OCI-M2 (cell line): ENCODE results near the gene PRG3.

Experiments used
- DNase-seq: peaks from one replicate; lab custom pipeline; 2025; ENCODE audit not compliant: unreplicated experiment; lab: John Stamatoyannopoulos, UW

PRG3 gene

DNA sequence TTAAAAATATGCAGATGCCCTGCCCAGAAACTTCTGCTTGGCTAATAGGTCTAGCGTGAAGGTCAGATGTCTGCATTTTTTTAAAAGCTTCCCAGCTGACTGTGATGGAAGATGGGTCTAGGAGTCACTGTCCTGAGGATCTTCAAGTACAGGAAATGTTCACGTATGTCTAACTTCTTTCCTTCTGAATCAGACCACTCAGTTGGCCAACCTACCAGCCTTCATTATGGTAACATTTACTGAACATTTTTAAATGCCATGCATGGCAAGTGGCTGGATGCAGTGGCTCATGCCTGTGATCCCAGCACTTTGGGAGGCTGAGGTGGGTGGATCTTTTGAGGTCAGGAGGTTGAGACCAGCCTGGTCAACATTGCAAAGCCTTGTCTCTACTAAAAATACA lies 10.6 kb upstream of the PRG3 start:
- DNase-seq: no peak

DNA sequence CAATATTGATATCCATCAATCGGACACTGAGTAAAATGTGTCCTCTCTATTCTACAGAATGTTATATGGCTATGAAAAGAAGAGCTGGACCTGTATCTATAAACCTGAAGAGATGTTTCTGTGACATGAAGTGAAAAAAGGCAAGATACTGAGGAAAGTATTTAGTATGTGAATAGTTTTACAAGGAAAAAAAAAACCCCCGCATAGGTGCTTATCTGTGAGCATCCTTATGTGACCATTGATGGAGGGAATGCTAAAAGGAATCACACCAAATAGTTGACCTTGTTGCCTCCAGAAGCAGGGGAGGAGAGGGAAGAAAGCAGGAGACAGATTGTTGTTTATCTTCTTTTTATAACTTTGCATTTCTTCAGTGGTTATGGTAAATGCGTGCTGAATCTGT lies 10.2 kb upstream of the PRG3 start:
- no peak for DNase-seq

DNA sequence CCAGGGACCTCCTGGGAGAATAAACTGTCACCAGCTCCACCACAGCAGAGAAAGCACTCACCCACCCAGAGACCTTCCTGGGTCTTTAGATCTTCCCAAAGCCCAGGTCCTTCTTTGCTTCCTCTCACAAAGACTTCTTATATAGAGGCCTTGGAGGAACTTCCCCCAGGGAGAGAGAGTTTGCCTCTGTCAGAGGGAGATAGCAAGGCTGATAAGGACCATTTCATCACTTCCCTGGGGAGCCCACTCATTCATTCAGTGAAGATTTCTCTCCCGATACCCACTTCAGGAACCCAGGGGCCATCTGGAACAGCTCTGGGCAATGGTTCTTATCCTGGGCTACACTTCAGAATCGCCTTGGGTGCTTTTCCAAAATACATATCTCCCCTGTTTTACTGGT lies 9.6 kb upstream of the PRG3 start, which contains the start of gene PRG2:
TSS of gene PRG2 (minus strand) at position 116 of the 400 bp plus-strand sequence. CDS start 706 bp downstream, outside the sequence.
- DNase-seq: no peak

DNA sequence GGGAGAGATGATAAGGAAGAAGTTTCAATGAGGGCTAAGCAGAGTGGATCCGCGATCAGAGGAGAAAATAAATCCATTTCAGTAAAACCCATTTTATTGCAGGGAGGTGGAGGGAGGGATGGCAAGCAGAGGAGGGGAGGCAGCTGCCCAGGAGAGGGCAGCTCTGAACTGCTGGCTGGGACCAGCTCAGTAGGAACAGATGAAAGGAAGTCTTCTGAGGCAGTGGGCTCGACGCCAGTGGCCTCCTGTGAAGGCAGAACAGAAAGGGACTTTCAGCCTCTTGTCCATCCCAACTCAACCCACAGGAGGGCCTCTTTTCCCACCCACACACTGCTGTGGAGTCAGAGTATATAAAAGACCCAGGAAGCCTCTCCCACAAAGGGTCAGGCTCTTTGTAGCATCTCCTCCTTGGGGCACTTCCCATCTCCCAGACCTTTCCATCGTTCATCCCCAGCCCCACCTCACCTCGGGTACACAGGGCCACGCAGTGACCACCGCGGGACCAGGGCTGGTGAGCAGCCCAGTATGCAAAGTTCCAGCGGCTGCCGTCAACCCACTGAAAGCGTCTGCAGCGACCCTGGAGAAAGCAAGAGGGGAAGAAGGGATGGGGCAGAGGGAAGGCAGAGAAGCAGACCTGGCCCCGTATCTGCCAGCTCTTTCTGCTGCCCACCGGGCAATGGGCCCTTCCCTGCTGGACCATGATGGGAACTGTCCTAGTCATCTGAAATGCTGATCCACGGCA lies 6.5 kb upstream of the PRG3 start:
- no peak for DNase-seq

DNA sequence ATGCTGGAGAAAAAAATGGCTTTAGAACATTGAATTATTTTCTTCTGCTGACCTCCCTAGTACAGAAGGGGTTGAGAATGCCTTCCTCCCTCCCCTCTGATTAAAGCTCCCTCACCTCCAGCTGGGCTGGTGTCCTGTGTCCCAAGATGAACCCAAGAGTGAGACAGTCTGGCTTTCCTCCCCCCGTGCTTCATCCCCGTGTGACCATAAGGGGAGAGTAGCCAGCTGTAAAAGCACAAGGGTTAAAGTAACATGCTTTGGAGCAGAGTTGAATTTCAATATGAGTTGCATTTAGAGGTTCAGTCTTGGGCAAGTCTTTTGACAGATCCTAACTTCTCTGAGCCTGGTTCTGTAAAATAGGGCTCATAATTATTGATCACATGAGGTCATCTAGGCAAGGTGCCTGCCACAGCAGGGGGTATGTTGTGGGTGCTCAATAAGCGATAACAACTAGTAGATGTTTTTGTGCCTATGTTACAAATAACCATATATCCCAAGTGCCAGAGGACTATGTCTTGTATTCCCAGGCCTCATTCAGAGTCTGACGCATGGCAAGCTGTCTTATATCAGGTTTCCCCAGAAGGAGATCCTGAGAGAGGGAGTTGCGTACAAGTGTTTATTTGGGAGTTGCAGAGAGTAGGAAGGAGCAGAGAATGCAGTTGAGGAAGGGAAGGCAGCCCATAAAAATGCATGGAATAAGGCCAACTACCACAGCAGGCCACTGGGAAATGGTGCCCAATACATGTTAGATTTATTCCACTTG lies 5.4 kb upstream of the PRG3 start:
- no peak for DNase-seq

DNA sequence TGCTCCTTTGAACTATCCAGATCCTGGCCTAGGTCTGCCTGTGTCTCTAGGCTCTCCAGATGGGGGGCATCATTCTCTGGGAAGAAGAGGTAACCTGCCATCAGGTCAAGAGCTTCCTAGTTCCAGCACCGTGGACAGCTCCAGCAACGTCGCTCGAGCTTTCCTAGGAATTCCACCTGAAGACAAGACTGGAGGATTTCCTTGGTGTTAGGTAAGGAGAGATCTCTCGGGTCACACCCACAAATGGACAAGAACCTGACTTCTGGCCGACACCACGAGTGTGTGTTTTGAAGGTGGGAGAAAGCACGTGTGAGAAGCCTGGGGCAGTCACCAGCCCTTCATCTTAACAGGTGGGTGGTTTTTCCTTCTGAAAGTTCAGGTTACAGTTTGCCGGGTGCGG lies 1.2 kb downstream of the PRG3 start:
- DNase-seq: no peak

DNA sequence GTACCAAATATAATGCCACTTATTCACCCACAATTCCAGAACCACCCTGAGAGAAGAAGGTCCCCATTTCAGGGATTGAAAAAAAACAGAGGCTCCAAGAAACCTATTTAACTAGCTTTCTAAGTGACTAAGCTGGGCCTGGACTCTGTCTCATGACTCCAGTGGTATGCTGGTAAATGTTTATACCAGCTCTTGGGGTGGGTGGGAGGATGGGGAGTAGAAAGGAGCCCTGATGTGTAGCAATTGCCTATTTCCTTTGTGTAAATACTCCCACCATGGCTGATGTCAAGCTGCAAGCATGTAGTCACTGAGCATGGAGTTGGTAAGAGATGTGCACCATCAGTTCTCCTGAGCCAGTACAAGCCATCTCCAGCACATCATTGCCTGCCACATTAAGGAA lies 2.8 kb downstream of the PRG3 start:
- DNase-seq: no peak

DNA sequence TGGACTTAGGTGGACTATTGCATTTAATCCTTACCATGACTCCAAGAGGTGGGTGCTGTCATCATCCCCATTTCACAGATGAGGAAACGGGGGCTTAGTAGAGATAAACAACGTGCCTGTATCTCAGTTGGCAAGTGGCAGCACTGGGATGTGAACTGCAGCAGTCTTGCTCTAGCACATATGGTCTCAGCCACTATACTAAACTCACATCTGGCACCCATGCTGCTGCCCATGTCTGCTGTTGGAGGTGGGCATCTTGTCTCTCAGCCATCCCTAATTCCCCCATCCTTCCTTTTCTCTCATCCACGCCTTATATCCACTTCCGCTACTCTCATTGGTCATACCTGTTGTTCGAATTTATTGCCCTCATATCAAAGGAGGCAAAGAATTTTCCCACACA lies 3.8 kb downstream of the PRG3 start:
- DNase-seq: no peak

DNA sequence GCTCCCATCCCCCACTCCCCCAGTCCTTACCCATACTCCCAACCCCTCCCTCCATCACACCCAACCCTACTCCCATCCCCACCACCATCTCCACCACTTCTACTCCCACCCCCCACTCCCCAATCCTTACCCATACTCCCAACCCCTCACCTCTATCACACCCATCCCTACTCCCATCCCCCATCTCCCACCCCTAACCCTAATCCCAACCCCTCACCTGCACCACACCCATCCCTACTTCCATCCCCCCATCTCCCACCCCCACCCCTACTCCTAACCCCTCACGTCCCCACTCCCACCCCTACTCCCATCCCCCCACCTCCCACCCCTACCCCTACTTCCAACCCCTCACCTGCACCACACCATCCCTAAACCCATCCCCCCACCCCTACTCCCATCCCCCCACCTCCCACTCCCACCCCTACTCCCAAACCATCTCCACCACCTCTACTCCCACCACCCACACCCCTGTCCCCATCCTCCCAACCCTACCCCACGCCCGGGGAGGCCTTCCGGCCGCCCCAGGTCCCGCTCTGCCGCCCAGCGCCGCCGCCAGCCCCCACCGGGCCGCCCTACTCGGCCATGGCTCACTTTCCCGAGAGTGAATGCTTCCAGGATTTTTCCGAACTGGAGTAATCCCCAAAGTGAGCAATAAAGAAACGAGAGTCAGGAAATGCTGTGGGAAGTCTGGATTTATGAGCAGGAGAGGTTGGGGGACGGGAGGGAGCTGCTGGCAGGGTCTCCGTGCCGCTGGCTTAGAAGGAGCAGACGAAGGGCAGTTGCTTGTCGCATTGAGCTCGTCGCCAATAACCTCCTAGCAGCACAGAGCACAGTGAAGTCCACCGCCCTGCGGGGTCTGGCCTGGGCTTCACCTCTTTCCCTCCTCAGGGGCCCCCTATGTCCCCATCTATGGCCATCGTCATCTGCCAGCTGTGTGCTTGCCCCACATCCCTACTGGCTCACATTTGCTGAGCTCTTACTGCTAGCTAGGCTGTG lies 4.6 kb downstream of the PRG3 start:
- no peak for DNase-seq

DNA sequence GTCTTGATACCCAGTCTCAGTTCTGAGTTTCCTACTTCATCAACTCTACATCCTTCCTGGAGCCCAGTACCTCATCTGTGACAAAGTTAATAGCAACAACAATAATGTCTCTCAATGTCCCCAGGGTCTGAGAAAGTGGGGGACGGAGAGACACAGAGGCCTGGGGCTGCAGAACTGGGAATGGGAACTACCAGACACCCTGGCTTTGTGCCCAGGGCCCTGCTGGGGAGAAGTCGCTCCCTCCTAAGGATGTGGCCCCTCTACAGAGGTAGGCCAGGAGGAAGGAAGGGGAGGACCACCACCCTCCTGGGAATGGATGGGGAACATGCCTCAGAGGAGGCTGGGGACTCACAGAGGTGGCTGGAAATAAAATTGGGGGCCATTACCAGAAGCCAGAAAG lies 5.5 kb downstream of the PRG3 start:
- no peak for DNase-seq

DNA sequence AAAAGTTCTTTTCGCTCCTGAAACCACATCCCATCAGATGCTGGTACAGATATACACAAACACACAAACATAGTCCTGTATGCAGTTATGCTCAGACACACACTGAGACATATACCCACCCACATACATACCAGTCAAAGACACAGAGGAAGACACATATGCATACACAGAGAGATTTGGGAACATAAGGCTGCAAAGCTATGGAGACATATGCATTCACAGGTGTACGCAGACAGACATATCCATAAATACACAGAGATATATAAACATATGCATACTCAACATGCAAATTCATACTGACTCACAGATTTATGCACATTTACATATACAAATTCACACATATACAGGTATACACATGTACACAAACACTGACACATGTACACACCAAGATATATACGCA lies 6.0 kb downstream of the PRG3 start:
- DNase-seq: no peak

DNA sequence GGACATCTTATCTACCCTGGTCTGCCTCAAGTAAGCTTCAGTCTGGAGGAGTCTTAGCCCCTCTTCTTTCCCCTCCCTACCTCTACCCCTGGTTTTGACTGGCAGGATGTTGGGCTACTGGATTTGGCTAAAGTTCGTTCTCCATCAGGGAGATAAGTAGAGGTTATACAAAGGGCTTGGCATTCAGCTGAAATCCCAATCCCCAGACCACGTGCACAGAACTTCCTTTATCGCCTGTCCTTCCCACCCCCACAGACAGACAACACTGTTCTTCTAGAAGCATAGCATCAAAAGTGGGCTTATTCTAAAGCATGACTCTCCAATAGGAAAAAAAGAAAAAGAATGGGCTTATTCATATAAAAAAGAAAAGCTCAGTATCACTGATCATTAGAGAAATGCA lies 7.8 kb downstream of the PRG3 start:
- no peak for DNase-seq

DNA sequence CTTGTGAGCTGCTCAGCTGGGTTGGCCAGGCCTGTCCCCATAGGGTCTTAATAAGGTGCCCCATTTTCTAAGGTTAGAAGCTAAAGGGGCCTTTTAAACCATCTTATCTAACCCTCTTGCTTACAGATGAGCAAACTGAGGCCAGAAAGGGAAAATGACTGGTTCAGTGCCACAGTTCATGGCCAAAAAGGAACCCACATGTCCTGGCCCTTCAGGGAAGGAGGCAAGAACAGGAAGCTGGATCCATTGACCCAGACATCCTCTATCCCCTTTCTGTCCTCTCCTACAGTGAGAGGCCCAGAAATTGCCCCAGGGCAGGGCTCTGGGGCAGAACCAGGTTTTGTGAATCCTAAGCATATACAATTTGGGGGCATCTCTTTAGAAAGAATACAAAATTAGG lies 10.0 kb downstream of the PRG3 start:
- no peak for DNase-seq

DNA sequence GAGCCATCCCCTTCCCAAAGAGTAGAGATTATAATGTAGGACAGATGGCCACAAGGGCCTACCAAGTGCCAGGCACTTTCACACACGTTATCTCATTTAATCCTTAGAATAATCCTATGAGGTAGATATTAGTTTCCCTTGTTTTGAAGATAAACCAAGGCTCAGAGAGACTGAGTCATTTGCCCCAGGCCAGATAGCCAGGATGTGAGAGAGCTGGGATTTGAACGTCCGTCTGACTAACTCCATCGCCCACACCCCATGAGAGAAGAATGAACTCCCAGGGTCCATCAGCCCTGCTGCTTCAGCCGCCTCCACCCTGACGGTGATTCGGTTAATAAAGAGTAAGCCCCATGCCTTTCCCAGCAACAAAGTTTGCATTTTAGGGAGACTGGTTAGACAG lies 10.7 kb downstream of the PRG3 start:
- no peak for DNase-seq

DNA sequence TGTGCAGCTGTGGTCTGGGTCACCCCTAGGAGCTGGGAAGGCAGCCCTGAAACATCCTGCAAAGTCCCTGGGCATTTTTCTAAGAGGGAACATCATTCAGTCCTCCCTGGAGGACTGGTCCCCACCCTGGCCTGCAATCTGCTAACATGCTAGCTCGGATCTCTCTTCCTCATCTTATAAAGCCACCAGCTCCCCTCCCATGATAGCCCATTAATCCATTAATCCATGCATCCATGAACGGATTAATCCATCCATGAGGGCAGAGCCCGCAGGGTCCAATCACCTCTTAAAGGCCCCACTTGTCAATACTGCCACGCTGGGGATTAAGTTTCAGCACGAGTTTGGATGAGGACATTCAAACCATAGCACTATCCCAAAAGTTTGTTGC lies 12.1 kb downstream of the PRG3 start:
- no peak for DNase-seq

DNA sequence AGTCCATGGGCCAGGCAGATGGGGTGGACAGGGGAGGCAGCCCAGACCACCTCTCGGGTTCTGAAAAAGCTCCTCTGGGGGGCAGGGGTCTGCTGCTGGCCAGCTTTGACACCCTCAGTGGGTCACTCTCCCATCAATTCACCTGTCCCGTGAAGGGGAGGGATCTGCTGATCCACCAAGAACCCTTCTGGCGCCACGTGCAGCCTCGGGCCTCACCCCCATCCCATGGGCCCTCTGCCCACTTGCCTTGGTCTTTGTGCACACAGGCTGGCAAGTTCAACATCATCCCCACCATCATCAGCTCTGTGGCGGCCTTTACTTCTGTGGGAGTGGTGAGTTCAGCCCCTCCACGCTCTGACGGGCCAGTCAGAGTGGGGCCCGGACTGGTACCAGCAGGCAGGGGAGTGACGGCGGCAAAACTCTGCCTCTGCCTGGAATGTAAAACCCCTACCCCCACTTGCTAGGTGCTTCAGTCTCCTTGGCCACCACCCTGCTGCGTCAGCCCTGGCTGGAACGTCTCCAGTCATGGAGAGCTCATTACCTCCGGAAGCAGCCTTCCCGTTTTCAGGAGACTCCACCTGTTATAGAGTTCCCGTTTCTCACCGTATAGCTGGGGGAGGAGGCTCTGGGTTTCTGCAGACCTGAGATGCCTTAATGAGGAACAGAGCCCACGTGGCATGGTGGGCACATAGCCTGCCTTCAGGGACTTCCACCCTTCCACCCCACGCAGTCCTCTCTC lies 12.7 kb downstream of the PRG3 start:
- DNase-seq: no peak

DNA sequence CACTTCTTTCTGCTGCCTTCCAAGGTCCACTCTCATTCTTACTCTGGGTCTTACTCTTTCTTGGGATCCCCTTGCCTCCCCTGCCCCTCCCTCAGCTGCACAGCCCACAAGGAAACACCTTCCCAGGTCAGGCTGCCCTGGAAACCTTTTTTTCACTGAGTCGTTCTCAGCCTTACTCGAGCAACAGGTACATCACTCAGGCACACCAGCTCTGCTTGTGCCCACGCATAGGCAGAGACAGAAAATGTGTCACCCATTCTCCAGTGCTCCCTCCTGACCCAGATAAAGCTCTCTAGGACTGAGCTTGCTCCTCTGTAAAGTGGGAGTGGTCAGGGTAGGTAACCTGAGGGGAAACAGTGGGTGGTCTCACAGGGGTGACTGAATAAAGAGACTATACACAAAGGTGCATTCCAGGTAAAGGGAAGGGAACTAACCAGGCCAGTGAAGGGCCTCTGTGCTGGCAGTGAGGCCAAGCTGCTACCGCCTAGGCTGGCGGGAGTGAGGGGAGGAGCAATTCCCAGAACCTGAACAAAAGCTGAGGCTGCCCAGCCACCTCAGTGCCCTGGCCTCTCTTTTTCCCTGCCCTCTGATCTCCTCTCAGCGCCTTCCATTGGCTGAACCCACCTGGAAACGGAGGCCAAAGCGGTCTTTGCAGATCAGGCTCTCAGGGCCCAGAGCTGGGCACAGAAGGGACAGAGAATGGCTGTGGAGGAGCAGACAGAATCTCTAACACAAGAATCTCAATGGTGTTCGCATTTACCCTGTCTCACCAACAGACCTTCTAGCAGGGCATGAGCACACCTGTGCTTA lies 15.9 kb downstream of the PRG3 start:
- no peak for DNase-seq

DNA sequence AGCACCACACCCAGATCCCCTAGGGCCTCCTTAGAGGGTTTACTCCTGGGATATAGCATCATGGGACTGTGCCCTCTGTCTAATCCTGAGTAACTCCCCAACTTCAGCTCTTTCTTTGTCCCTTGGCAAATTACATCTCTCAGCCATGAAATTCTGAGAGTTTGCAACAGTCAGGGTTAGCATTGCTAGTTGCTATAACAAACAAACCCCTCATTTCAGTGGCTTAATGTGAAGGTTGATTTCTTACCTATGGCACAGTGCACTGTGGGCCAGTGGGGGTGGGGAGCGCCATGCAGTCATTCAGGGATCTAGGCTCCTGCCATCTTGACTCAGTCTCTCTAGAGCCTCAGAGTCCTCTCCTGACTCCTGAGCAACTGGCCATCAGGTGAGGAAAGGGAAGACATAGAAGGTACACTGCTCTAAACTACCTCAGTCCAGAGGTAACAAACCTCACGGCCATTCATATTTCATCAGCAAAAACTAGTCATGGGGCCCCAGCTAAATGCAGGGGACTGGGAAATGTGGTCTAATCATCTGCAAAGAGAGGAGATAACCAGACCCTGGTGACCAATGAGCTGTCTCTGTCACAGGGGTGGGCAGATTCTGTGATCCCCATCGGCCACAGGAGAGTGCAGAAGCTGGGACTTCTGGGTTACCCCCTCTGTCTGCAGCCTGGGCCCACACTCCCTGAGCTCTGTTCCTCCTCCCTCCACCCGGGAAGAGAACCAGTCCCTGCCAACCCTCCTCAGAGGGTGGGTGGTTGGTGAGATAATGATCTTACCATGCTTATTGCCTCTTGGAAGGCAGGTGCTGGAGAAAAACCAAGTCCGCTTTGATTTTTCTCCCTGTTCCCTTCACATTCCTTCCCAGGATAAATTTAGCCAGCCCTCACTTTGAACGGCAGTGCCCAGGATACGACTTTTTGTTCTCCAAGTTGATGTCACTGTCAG lies 17.5 kb downstream of the PRG3 start:
- DNase-seq: no peak

DNA sequence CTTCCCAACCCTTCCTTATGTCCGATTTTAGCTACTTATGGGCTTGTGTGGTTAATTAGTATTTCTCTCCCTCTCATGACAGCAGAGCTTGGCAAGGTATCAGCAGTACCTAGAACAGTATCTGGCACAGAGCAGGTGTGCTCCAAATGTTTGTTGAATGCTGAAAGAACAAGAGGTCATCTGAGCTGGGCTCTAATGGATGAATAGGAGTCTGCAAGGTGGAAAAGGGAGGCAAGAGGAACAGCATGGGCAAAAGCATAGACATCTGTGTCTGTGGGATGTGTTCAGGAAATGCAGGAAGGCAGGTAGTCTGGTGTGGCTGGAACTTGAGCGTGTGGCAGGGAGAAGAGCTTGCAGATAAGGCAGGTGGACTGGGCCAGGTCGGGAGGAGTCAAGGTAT lies 19.0 kb downstream of the PRG3 start:
- DNase-seq: no peak
